Measurements from ENCODE around the gene RAF1. TPM values are rescaled to one million over a fixed set of nuclear protein-coding genes. Genes with fewer than 3 reads are reported as not detected.

RAF1 gene
- total and polyA plus RNA-seq, 2 of the 13 experiments (the other 11 are each of a cell fraction or from before 2014, with no cell fraction given) = 72.2 to 91.4 TPM

DNA sequence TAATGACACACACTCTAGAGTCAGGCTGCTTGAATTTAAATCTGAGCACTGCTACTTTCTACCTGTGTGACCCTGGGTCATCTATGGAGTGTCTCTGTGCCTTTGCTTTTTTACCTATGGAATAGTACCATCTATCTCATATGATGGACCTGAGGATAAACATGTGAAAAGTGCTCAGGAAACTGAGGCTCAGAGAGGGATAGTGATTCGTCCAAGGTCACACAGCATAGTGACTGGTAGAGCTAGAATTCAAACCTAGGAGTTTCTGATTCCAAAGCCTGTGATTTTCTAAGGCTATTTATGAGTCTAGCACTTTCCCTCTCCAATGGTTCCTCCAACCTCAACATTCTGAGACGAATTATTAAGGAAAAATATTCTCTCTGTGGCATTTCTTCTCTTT, 32.0 kb upstream of the RAF1 start:
- H4K20me1 ChIP-seq (ENCODE audit: insufficient read depth, low read length) = no peaks in the 10 kb centered on the region
- WGBS (ENCODE audit: low lambda C conversion rate) = 11% methylated on average over 2 of the region's 2 CpGs
- DNase-seq (ENCODE audit: low spot score) (no peak), ATAC-seq (no peak), FAIRE-seq (no peak)
- no TSS peak for BruUV-seq (replicated peaks)
- CTCF ChIA-PET (ENCODE audit: low intra/inter-chr PET ratio, low total read pairs) = no interaction called here
- no peak overlapping the region for H2AFZ ChIP-seq (ENCODE audit: low read length)
- intact Hi-C loops (cut with micrococcal nuclease; ENCODE audit: unreplicated experiment) (no loop called here), in situ Hi-C loops (cut with HindIII; ENCODE audit: extremely low pct_ligation_motif_present, low pct_unique_long_range_greater_than_20kb) (no loop called here)
- no peak overlapping the region for H3K9ac ChIP-seq (ENCODE audit: insufficient read depth, low read depth, low read length)
- H3K4me1 ChIP-seq (ENCODE audit: insufficient read depth, low read length) = peaks cover 19% of the 10 kb centered on the region; the same call in 1 of the 2 replicates
- no peak overlapping the region for H3K4me3 ChIP-seq (replicated peaks in 1 of 3; ENCODE audit: insufficient read depth in 1 of 3, low read depth in 2 of 3, low read length in 3 of 3)
- H3K9me3 ChIP-seq (ENCODE audit: low read length) = no peaks in the 10 kb centered on the region
- POLR2A ChIA-PET = no interaction called here
- H3K4me2 ChIP-seq (ENCODE audit: low read depth, low read length) = no peak overlapping the region
- H3K79me2 ChIP-seq (ENCODE audit: insufficient read depth, low read length) = no peaks in the 10 kb centered on the region
- H3K36me3 ChIP-seq (replicated peaks in 1 of 2; ENCODE audit: control insufficient read depth in 1 of 2, insufficient read depth in 2 of 2, low read length in 2 of 2) = no peaks in the 10 kb centered on the region
- TF ChIP-seq ZNF768 (CRISPR knock-in tag; IDR thresholded peaks at IDR 0.05) (peak; percentile 81; the same call in 1 of the 2 replicates), ZNF230 (CRISPR knock-in tag; IDR thresholded peaks at IDR 0.05) (no peak), ZMYM3 (CRISPR knock-in tag; IDR thresholded peaks at IDR 0.05) (0 out of 2 replicates have a peak, but pooled peaks have one; percentile 12)
- H3K27ac ChIP-seq (ENCODE audit: extremely low read length, insufficient read depth, low read length) = no peak overlapping the region
- H3K27me3 ChIP-seq (ENCODE audit: control insufficient read depth in 1 of 2, insufficient read depth in 2 of 2, low read length in 2 of 2) = peaks cover 0 to 6% of the 10 kb centered on the region in 2 experiments; a peak in 1 of 5 replicates

DNA sequence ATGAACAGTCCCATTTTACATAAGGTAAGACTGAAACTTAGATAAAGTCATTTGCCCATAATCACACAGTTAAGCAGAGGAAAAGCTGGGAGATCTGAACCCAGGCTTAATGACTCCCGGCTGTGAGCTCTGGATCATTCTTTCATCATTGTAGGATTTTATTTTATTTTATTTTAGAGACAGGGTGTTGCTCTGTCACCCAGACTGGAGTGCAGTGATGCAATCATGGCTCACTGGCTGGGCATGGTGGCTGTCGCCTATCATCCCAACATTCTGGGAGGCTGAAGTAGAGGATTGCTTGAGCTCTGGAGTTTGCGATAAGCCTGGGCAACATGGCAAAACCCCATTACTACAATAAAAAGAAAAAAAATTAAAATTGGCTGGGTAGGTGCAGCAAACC, 31.2 kb upstream of the RAF1 start:
- no TSS peak for BruUV-seq (replicated peaks)
- DNase-seq (ENCODE audit: low spot score) (no peak), ATAC-seq (no peak), FAIRE-seq (no peak)
- Histone ChIP-seq H3K4me3 (replicated peaks in 1 of 3; ENCODE audit: insufficient read depth in 1 of 3, low read depth in 2 of 3, low read length in 3 of 3) (no peak overlapping the region), H4K20me1 (ENCODE audit: insufficient read depth, low read length) (no peaks in the 10 kb centered on the region), H3K79me2 (ENCODE audit: insufficient read depth, low read length) (no peaks in the 10 kb centered on the region), H3K4me1 (ENCODE audit: insufficient read depth, low read length) (peaks cover 27% of the 10 kb centered on the region), H3K9me3 (ENCODE audit: low read length) (no peaks in the 10 kb centered on the region), H3K27ac (ENCODE audit: extremely low read length, insufficient read depth, low read length) (no peak overlapping the region), H3K27me3 (ENCODE audit: control insufficient read depth in 1 of 2, insufficient read depth in 2 of 2, low read length in 2 of 2) (peaks cover 0 to under 1% of the 10 kb centered on the region in 2 experiments; a peak in 1 of 5 replicates), H3K4me2 (ENCODE audit: low read depth, low read length) (no peak overlapping the region), H3K9ac (ENCODE audit: insufficient read depth, low read depth, low read length) (no peak overlapping the region), H3K36me3 (replicated peaks in 1 of 2; ENCODE audit: control insufficient read depth in 1 of 2, insufficient read depth in 2 of 2, low read length in 2 of 2) (no peaks in the 10 kb centered on the region), H2AFZ (ENCODE audit: low read length) (no peak overlapping the region)
- POLR2A ChIA-PET = no interaction called here
- in situ Hi-C loops (cut with HindIII; ENCODE audit: extremely low pct_ligation_motif_present, low pct_unique_long_range_greater_than_20kb) = no loop called here
- CTCF ChIA-PET (ENCODE audit: low intra/inter-chr PET ratio, low total read pairs) = no interaction called here
- intact Hi-C loops (cut with micrococcal nuclease; ENCODE audit: unreplicated experiment) = no loop called here
- WGBS (ENCODE audit: low lambda C conversion rate) = 46% methylated on average over 3 of the region's 3 CpGs
- TF ChIP-seq NR2F1 (CRISPR knock-in tag; IDR thresholded peaks at IDR 0.05) = no peak
- TF ChIP-seq CEBPB (IDR thresholded peaks at IDR 0.05; ENCODE audit: borderline replicate concordance, low read depth, low read length) = peak; percentile 63
